ENCODE results near the gene SWAP70.

- no peak for TF ChIP-seq CSDC2 (CRISPR knock-in tag; IDR thresholded peaks at IDR 0.05)
- TF ChIP-seq CREB5 (CRISPR knock-in tag; IDR thresholded peaks at IDR 0.05; ENCODE audit: low read depth): no peak
- TF ChIP-seq ZFP30 (CRISPR knock-in tag; IDR thresholded peaks at IDR 0.05): no peak
- TF ChIP-seq POU6F1 (CRISPR knock-in tag; IDR thresholded peaks at IDR 0.05; ENCODE audit: borderline replicate concordance, low read depth): no peak
- no peak for TF ChIP-seq OSR1 (CRISPR knock-in tag; IDR thresholded peaks at IDR 0.05)
- TF ChIP-seq ISL1 (CRISPR knock-in tag; IDR thresholded peaks at IDR 0.05): no peak
- TF ChIP-seq ZNF8 (CRISPR knock-in tag; IDR thresholded peaks at IDR 0.05): no peak
- no peak for TF ChIP-seq ZNF565 (CRISPR knock-in tag; conservative IDR thresholded peaks at IDR 0.05; ENCODE audit: low read depth)
- no peak for TF ChIP-seq RARB (CRISPR knock-in tag; IDR thresholded peaks at IDR 0.05)
- TF ChIP-seq PPARA (CRISPR knock-in tag; IDR thresholded peaks at IDR 0.05; ENCODE audit: borderline replicate concordance): no peak
- no peak for TF ChIP-seq ZFP3 (CRISPR knock-in tag; IDR thresholded peaks at IDR 0.05)
- TF ChIP-seq SNAI2 (CRISPR knock-in tag; IDR thresholded peaks at IDR 0.05): no peak
- no peak for TF ChIP-seq TCF4 (CRISPR knock-in tag; IDR thresholded peaks at IDR 0.05; ENCODE audit: borderline replicate concordance)
- TF ChIP-seq TSHZ2 (CRISPR knock-in tag; IDR thresholded peaks at IDR 0.05): no peak
These were observed 28.0 kb downstream of the SWAP70 start for GRCh38 chr11:9691865-9692264.
